ENCODE measurements around the gene LRRC1. TPM values are rescaled to one million over a fixed set of nuclear protein-coding genes. Genes with fewer than 3 reads are reported as not detected.

LRRC1 gene
- total and polyA plus RNA-seq, 2 of the 8 experiments (the other 6 are each of a cell fraction or from before 2014, with no cell fraction given): 6.7 to 15.9 TPM

- TF ChIP-seq CHD7 (IDR thresholded peaks at IDR 0.05; ENCODE audit: insufficient replicate concordance, low read length) (no peak), TAF7 (optimal IDR thresholded peaks at IDR 0.05; ENCODE audit: borderline replicate concordance, low read depth, low read length) (no peak), SUZ12 (IDR thresholded peaks at IDR 0.05; ENCODE audit: low read length) (no peak), HDAC2 (IDR thresholded peaks at IDR 0.05; ENCODE audit: borderline replicate concordance in 1 of 2, low read depth in 2 of 2, low read length in 2 of 2) (no peak)
Measured at GRCh38 chr6:53929041-53929820, 134.4 kb downstream of the LRRC1 start (continued).
